Activated naive CD4-positive, alpha-beta T cell treated with anti-CD3 and anti-CD28 coated beads for 36 hours (primary cell): ENCODE measurements around the gene SUPV3L1. TPM values are rescaled to one million over a fixed set of nuclear protein-coding genes. Genes with fewer than 3 reads are reported as not detected.

Source experiments
- CTCF ChIA-PET: fragments of 350-600 bp; sonication (Branson Sonifier 250); formaldehyde crosslinking; loops from one replicate; lab custom pipeline; 2021; ENCODE audit warnings: antibody characterized with exemption; lab: Charles Lee
- DNase-seq: peaks from one replicate; pipeline ENCODE4 v3.0.0-alpha.2; 2020
- H3K27ac Mint-ChIP-seq: one replicate; pipeline ENCODE4 v1.8.0; 2021; ENCODE audit warnings: mild to moderate bottlenecking, mixed read lengths
- H3K27me3 Mint-ChIP-seq: one replicate; pipeline ENCODE4 v1.8.0; 2021; ENCODE audit warnings: low read depth, mixed read lengths
- H3K36me3 Mint-ChIP-seq: one replicate; pipeline ENCODE4 v1.8.0; 2021; ENCODE audit warnings: low read depth, mixed read lengths
- H3K4me1 Mint-ChIP-seq: one replicate; pipeline ENCODE4 v1.8.0; 2021; ENCODE audit warnings: low read depth, mixed read lengths
- H3K4me3 Mint-ChIP-seq: one replicate; pipeline ENCODE4 v1.8.0; 2021; ENCODE audit warnings: mild to moderate bottlenecking, moderate library complexity, mixed read lengths
- H3K9me3 Mint-ChIP-seq: one replicate; pipeline ENCODE4 v1.8.0; 2021; ENCODE audit warnings: mixed read lengths
- intact Hi-C: fragments of 100-400 bp; cut with micrococcal nuclease; formaldehyde crosslinking; loops from one replicate; pipeline ENCODE4 v1.15.1; 2023
- total RNA-seq, 2 experiments: library from RNA; stranded (reverse); gene quantifications; one replicate each; pipeline ENCODE4 v1.2.3, GENCODE V29; 2021

The SUPV3L1 gene
- total RNA-seq, 2 experiments from 2014 or later, result 38.4 to 41.1 TPM

DNA sequence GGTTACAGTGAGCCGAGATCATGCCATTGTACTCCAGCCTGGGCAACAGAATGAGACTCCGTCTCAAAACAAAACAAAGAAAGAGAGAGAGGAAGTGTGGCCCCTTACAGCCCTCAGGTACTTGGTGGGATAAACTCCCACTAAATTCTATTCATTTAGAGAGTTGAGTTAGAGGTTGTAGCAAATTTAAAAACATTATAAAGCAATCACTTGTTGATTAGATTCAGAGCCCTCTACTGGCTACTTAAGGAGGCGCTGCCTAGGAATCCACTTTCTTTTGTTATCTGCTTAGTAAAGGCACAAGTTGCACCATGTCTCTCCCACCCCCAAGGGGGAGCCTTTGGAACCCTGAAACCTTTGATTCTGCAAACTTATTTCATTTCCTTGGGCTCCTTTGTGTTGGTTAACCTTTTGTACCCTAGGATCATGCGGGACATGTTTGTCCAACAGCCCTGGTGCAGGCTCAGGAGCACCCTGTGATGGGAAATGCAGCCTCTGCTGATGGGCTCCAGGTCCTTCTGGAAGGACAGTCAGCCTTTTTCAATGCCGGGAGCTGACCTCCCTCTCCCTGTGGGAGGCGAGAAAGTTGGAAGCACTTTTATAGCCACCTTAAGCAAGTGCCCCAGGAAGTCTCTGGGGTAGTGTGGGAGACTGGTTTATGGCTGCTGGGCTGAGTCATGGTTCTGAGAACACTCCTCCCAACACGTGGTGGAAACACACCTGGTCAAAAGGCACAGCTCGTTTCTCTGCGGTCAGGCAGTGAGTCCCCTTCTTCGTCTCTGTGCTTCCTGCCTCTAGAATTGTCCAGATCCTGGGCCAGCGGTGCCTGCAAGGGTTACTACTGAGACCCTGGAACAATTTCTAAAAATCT lies 42.4 kb downstream of the SUPV3L1 start:
- no peaks in the 10 kb centered on the region for H3K36me3 Mint-ChIP-seq
- no peaks in the 10 kb centered on the region for H3K27me3 Mint-ChIP-seq
- CTCF ChIA-PET, result interaction anchor here (0.6 to 2.1 kb wide), 6 partner anchors 10 to 216 kb away, joined by 4 to 8 read pairs (median 4); no protein-coding TSS in a partner anchor
- H3K4me3 Mint-ChIP-seq, result peak overlapping the region; percentile 60
- intact Hi-C loops, result loop anchor here (1.0 to 5.0 kb wide), 10 partner anchors 8 to 266 kb away; partner anchors contain the start of genes DDX21, KIFBP, SUPV3L1 and VPS26A
- H3K9me3 Mint-ChIP-seq, result no peaks in the 10 kb centered on the region
- DNase-seq, result peak; percentile 93
- H3K4me1 Mint-ChIP-seq, result peaks cover 23% of the 10 kb centered on the region
- H3K27ac Mint-ChIP-seq, result peak overlapping the region; percentile 85

DNA sequence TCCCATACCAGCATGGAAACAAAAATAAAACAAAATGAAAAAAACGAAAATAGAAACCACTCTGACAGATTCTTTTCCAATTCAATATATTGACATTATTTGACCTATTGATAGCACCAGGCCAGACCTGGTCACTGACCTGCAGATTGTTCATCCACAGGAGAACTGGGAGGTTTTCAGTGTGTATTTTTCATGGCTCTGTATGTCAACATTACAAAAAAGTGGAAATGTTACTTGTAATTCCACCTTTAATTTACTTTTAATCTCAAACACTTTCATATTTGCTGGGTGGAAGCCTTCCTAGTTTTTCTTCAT lies 43.0 kb downstream of the SUPV3L1 start:
- H3K4me3 Mint-ChIP-seq, result peak overlapping the region; percentile 60
- H3K4me1 Mint-ChIP-seq, result peaks cover 25% of the 10 kb centered on the region
- DNase-seq, result no peak
- H3K9me3 Mint-ChIP-seq, result no peaks in the 10 kb centered on the region
- H3K27ac Mint-ChIP-seq, result peak overlapping the region; percentile 85
- H3K27me3 Mint-ChIP-seq, result no peaks in the 10 kb centered on the region
- no peaks in the 10 kb centered on the region for H3K36me3 Mint-ChIP-seq
- CTCF ChIA-PET, result interaction anchor here (1.0 to 2.1 kb wide), 3 partner anchors 10 to 217 kb away, joined by 4 to 5 read pairs (median 4); no protein-coding TSS in a partner anchor
- intact Hi-C loops, result loop anchor here (2.0 to 5.0 kb wide), 4 partner anchors 176 to 266 kb away; partner anchors contain the start of gene DDX21

GRCh38 chr10:69224862-69225657 lies 45.0 kb downstream of the SUPV3L1 start:
- CTCF ChIA-PET, result no interaction called here
- Mint-ChIP-seq H3K27me3 (no peaks in the 10 kb centered on the region), H3K36me3 (no peaks in the 10 kb centered on the region), H3K4me1 (peaks cover 45% of the 10 kb centered on the region), H3K4me3 (no peak overlapping the region), H3K9me3 (no peaks in the 10 kb centered on the region), H3K27ac (peak overlapping the region; percentile 5)
- intact Hi-C loops, result loop anchor here (5.0 kb wide), 1 partner anchor 178 kb away; no protein-coding TSS in a partner anchor
- no peak for DNase-seq

DNA sequence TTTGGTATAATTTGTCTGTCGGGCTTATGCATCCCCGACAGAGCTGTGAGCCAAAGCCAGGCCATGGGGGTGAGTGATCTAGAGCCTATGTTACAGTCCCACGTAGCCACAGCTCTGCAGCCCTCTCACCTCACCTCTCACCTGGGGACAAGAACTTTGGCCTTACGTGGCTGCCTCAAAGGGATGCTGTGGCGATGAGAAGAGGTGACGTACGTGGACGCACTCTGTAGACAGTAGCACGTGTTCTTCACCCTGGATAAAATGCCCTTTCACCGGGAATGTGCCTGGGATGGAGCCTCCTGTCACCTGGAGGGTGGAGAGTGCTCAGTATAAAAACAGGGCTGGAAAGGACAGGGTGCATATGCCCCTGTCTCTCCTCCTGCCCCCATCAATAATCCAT lies 45.6 kb downstream of the SUPV3L1 start:
- H3K4me1 Mint-ChIP-seq, result peaks cover 45% of the 10 kb centered on the region
- intact Hi-C loops, result no loop called here
- no peak overlapping the region for H3K27ac Mint-ChIP-seq
- H3K36me3 Mint-ChIP-seq, result no peaks in the 10 kb centered on the region
- no peak for DNase-seq
- H3K4me3 Mint-ChIP-seq, result no peak overlapping the region
- CTCF ChIA-PET, result interaction anchor here (0.8 kb wide), 1 partner anchor 11 kb away, joined by 3 read pairs; no protein-coding TSS in a partner anchor
- H3K27me3 Mint-ChIP-seq, result no peaks in the 10 kb centered on the region
- H3K9me3 Mint-ChIP-seq, result no peaks in the 10 kb centered on the region

- no peaks in the 10 kb centered on the region for H3K36me3 Mint-ChIP-seq
- H3K27me3 Mint-ChIP-seq, result no peaks in the 10 kb centered on the region
- intact Hi-C loops, result no loop called here
- CTCF ChIA-PET, result interaction anchor here (1.1 kb wide), 1 partner anchor 105 kb away, joined by 3 read pairs; no protein-coding TSS in a partner anchor
- no peaks in the 10 kb centered on the region for H3K9me3 Mint-ChIP-seq
- H3K4me1 Mint-ChIP-seq, result peaks cover 39% of the 10 kb centered on the region
- H3K27ac Mint-ChIP-seq, result no peak overlapping the region
- DNase-seq, result no peak
- no peak overlapping the region for H3K4me3 Mint-ChIP-seq
Observed at GRCh38 chr10:69226919-69227450, 47.0 kb downstream of the SUPV3L1 start.

GRCh38 chr10:69228151-69228550 lies 48.1 kb downstream of the SUPV3L1 start:
- H3K27ac Mint-ChIP-seq, result peak overlapping the region; percentile 27
- no peaks in the 10 kb centered on the region for H3K9me3 Mint-ChIP-seq
- no peaks in the 10 kb centered on the region for H3K27me3 Mint-ChIP-seq
- DNase-seq, result no peak
- peaks cover 38% of the 10 kb centered on the region for H3K4me1 Mint-ChIP-seq
- H3K36me3 Mint-ChIP-seq, result no peaks in the 10 kb centered on the region
- CTCF ChIA-PET, result interaction anchor here (0.9 to 1.5 kb wide), 4 partner anchors 10 to 180 kb away, joined by 3 to 5 read pairs (median 4); no protein-coding TSS in a partner anchor
- no peak overlapping the region for H3K4me3 Mint-ChIP-seq
- intact Hi-C loops, result loop anchor here (2.0 kb wide), 1 partner anchor 91 kb away; no protein-coding TSS in a partner anchor

GRCh38 chr10:69229616-69229916 lies 49.5 kb downstream of the SUPV3L1 start:
- CTCF ChIA-PET, result interaction anchor here (0.6 to 1.5 kb wide), 6 partner anchors 9 to 179 kb away, joined by 3 to 7 read pairs (median 4); no protein-coding TSS in a partner anchor
- no peak for DNase-seq
- intact Hi-C loops, result loop anchor here (2.0 kb wide), 1 partner anchor 89 kb away; no protein-coding TSS in a partner anchor
- Mint-ChIP-seq H3K27me3 (no peaks in the 10 kb centered on the region), H3K36me3 (no peaks in the 10 kb centered on the region), H3K9me3 (no peaks in the 10 kb centered on the region), H3K4me3 (peak overlapping the region; percentile 37), H3K4me1 (peaks cover 44% of the 10 kb centered on the region), H3K27ac (peak overlapping the region; percentile 12)

DNA sequence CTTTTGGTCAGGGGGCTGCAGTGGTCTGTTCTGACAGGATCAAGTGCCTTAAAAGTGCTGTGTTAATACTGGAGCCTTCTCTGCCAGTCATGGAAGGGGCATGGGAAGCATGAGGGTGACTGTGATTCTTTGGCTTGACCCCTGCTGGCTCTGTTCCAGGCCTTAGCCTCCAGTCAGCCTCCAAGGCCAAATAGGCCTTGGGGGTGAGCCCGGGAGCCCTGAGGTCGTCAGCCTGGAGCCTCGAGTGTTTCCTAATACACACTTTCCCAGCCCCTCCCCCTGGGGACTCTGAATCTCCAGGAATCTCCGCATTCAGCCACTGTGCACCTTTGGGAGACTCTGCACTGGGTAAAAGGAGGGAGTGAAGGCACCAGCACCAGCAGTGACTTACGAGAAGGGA lies 50.1 kb downstream of the SUPV3L1 start:
- H3K9me3 Mint-ChIP-seq, result no peaks in the 10 kb centered on the region
- H3K27ac Mint-ChIP-seq, result no peak overlapping the region
- intact Hi-C loops, result no loop called here
- DNase-seq, result no peak
- H3K36me3 Mint-ChIP-seq, result no peaks in the 10 kb centered on the region
- H3K4me1 Mint-ChIP-seq, result peaks cover 42% of the 10 kb centered on the region
- H3K27me3 Mint-ChIP-seq, result no peaks in the 10 kb centered on the region
- CTCF ChIA-PET, result interaction anchor here (0.6 kb wide), 1 partner anchor 128 kb away, joined by 3 read pairs; no protein-coding TSS in a partner anchor
- no peak overlapping the region for H3K4me3 Mint-ChIP-seq

DNA sequence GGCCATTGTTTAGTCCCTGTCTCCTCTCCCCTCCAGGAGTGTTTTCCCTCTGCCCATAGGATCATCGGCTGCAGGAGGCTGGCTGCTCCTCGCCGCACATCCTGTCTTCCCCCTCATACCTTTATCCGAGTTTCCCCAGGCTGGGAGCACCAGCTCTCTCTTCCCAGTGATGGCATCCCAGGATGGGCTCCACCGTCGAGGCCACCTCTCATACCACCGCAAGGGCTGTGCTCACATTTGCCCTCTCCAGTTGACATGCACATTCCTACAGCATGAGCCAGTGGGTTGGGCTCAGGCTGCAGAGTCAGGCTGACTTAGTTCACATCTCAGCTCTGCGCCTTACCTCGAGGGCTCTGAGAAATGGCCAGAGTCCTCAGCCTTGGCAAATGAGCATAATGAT lies 52.2 kb downstream of the SUPV3L1 start:
- intact Hi-C loops, result no loop called here
- no peak overlapping the region for H3K4me3 Mint-ChIP-seq
- peaks cover 42% of the 10 kb centered on the region for H3K4me1 Mint-ChIP-seq
- no peaks in the 10 kb centered on the region for H3K27me3 Mint-ChIP-seq
- H3K36me3 Mint-ChIP-seq, result no peaks in the 10 kb centered on the region
- H3K9me3 Mint-ChIP-seq, result no peaks in the 10 kb centered on the region
- CTCF ChIA-PET, result interaction anchor here (0.6 to 6.5 kb wide), 8 partner anchors 9 to 275 kb away, joined by 3 to 52 read pairs (median 4); no protein-coding TSS in a partner anchor
- no peak overlapping the region for H3K27ac Mint-ChIP-seq
- no peak for DNase-seq

- H3K27ac Mint-ChIP-seq, result peak overlapping the region; percentile 7
- peaks cover 47% of the 10 kb centered on the region for H3K4me1 Mint-ChIP-seq
- no peaks in the 10 kb centered on the region for H3K9me3 Mint-ChIP-seq
- DNase-seq, result peak; percentile 56
- H3K27me3 Mint-ChIP-seq, result no peaks in the 10 kb centered on the region
- H3K4me3 Mint-ChIP-seq, result peak overlapping the region; percentile 43
- H3K36me3 Mint-ChIP-seq, result no peaks in the 10 kb centered on the region
- intact Hi-C loops, result no loop called here
- CTCF ChIA-PET, result interaction anchor here (0.6 to 6.5 kb wide), 10 partner anchors 10 to 274 kb away, joined by 3 to 52 read pairs (median 4); no protein-coding TSS in a partner anchor
Observed at GRCh38 chr10:69232736-69233480, 52.9 kb downstream of the SUPV3L1 start.

- CTCF ChIA-PET, result interaction anchor here (2.3 to 6.5 kb wide), 3 partner anchors 156 to 172 kb away, joined by 12 to 52 read pairs (median 33); no protein-coding TSS in a partner anchor
- intact Hi-C loops, result no loop called here
- Mint-ChIP-seq H3K4me3 (no peak overlapping the region), H3K27me3 (no peaks in the 10 kb centered on the region), H3K27ac (no peak overlapping the region), H3K9me3 (no peaks in the 10 kb centered on the region), H3K36me3 (no peaks in the 10 kb centered on the region), H3K4me1 (peaks cover 33% of the 10 kb centered on the region)
- DNase-seq, result no peak
Observed at GRCh38 chr10:69234447-69234846, 54.4 kb downstream of the SUPV3L1 start.
